ENCODE data around the gene DIP2C. TPM values are rescaled to one million over a fixed set of nuclear protein-coding genes. Genes with fewer than 3 reads are reported as not detected.

DIP2C gene
- total RNA-seq, 2 donors from 2014 or later: 12.3 to 41.8 TPM

GRCh38 chr10:409408-410040 lies 279.9 kb downstream of the DIP2C start:
- no peaks in the 10 kb centered on the region for H3K4me1 ChIP-seq (replicated peaks)
- TF ChIP-seq POLR2AphosphoS5 (IDR thresholded peaks at IDR 0.05): no peak
- TF ChIP-seq, protein P1, sequence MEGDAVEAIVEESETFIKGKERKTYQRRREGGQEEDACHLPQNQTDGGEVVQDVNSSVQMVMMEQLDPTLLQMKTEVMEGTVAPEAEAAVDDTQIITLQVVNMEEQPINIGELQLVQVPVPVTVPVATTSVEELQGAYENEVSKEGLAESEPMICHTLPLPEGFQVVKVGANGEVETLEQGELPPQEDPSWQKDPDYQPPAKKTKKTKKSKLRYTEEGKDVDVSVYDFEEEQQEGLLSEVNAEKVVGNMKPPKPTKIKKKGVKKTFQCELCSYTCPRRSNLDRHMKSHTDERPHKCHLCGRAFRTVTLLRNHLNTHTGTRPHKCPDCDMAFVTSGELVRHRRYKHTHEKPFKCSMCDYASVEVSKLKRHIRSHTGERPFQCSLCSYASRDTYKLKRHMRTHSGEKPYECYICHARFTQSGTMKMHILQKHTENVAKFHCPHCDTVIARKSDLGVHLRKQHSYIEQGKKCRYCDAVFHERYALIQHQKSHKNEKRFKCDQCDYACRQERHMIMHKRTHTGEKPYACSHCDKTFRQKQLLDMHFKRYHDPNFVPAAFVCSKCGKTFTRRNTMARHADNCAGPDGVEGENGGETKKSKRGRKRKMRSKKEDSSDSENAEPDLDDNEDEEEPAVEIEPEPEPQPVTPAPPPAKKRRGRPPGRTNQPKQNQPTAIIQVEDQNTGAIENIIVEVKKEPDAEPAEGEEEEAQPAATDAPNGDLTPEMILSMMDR (IDR thresholded peaks at IDR 0.05): no peak
- no peak for TF ChIP-seq POLR2A (IDR thresholded peaks at IDR 0.05)
- 82% methylated on average over 12 of the region's 12 CpGs for WGBS
- DNase-seq (ENCODE audit: low spot score): no peak
- intact Hi-C loops (cut with DNase I): no loop called here
- no peaks in the 10 kb centered on the region for H3K9me3 ChIP-seq
- H3K4me3 ChIP-seq: no peak overlapping the region
- no peaks in the 10 kb centered on the region for H3K27me3 ChIP-seq (replicated peaks; ENCODE audit: insufficient read depth)
- no peak overlapping the region for H3K27ac ChIP-seq
- no peaks in the 10 kb centered on the region for H3K36me3 ChIP-seq

DNA sequence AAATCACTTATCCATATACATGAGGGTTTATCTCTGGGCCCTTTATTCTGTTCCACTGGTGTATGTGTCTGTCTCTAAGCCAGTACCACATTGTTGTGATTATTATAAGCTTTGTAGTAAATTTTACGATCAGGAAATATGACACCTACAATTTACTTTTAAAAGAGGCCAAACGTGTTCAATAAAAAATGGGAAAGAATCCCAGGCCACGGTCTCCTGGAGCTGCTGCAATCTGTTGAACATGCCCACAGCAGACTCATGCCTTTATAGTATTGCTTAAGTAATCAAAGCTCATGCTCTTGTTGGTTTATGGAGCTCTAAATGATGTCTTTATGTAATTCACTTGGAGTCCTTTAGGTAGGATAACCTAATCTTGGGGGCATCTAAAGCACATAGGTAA lies 281.2 kb downstream of the DIP2C start:
- Histone ChIP-seq H3K36me3 (no peaks in the 10 kb centered on the region), H3K27ac (no peak overlapping the region), H3K4me3 (no peak overlapping the region), H3K4me1 (replicated peaks) (no peaks in the 10 kb centered on the region), H3K27me3 (replicated peaks; ENCODE audit: insufficient read depth) (no peaks in the 10 kb centered on the region), H3K9me3 (no peaks in the 10 kb centered on the region)
- peak; percentile 27 for DNase-seq (ENCODE audit: low spot score)
- TF ChIP-seq POLR2AphosphoS5 (IDR thresholded peaks at IDR 0.05) (peak; percentile 69), POLR2A (IDR thresholded peaks at IDR 0.05) (no peak)
- TF ChIP-seq, protein P1 (IDR thresholded peaks at IDR 0.05): no peak
- intact Hi-C loops (cut with DNase I): no loop called here
- 24% methylated on average over 3 of the region's 3 CpGs for WGBS

DNA sequence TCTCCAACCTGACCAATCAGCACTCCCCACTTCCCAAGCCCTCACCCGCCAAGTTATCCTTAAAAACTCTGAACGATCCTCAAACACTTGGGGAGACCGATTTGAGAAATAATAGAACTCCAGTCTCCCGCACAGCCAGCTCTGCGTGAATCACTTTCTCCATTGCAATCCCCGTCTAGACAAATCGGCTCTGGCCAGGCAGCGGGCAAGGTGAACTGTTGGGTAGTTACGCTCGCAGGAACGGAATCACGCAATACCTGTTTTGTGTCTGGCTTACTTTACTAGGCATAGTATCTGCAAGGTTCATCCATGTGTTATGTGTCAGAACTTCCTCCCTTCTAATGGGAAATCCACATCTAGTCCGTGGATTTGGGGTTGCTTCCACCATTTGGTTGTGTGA lies 282.5 kb downstream of the DIP2C start:
- H3K4me3 ChIP-seq: no peak overlapping the region
- H3K36me3 ChIP-seq: no peaks in the 10 kb centered on the region
- TF ChIP-seq POLR2A (IDR thresholded peaks at IDR 0.05) (no peak), POLR2AphosphoS5 (IDR thresholded peaks at IDR 0.05) (no peak)
- TF ChIP-seq, protein P1 (IDR thresholded peaks at IDR 0.05): no peak
- no peaks in the 10 kb centered on the region for H3K9me3 ChIP-seq
- WGBS: 97% methylated on average over 13 of the region's 13 CpGs
- no peaks in the 10 kb centered on the region for H3K27me3 ChIP-seq (replicated peaks; ENCODE audit: insufficient read depth)
- no peak overlapping the region for H3K27ac ChIP-seq
- intact Hi-C loops (cut with DNase I): no loop called here
- H3K4me1 ChIP-seq (replicated peaks): no peaks in the 10 kb centered on the region
- DNase-seq (ENCODE audit: low spot score): no peak

GRCh38 chr10:405648-406047 lies 283.8 kb downstream of the DIP2C start:
- no peaks in the 10 kb centered on the region for H3K27me3 ChIP-seq (replicated peaks; ENCODE audit: insufficient read depth)
- H3K9me3 ChIP-seq: no peaks in the 10 kb centered on the region
- TF ChIP-seq POLR2AphosphoS5 (IDR thresholded peaks at IDR 0.05) (no peak), POLR2A (IDR thresholded peaks at IDR 0.05) (no peak)
- TF ChIP-seq, protein P1 (IDR thresholded peaks at IDR 0.05): no peak
- H3K36me3 ChIP-seq: no peaks in the 10 kb centered on the region
- 81% methylated on average over 12 of the region's 12 CpGs for WGBS
- no peak overlapping the region for H3K4me3 ChIP-seq
- intact Hi-C loops (cut with DNase I): no loop called here
- no peak overlapping the region for H3K27ac ChIP-seq
- H3K4me1 ChIP-seq (replicated peaks): no peaks in the 10 kb centered on the region
- DNase-seq (ENCODE audit: low spot score): no peak

GRCh38 chr10:404991-405390 lies 284.5 kb downstream of the DIP2C start:
- no peak for DNase-seq (ENCODE audit: low spot score)

More at GRCh38 chr10:404991-405390, 284.5 kb downstream of the DIP2C start:
- H3K27me3 ChIP-seq (replicated peaks; ENCODE audit: insufficient read depth): no peaks in the 10 kb centered on the region
- no peaks in the 10 kb centered on the region for H3K4me1 ChIP-seq (replicated peaks)
- TF ChIP-seq POLR2AphosphoS5 (IDR thresholded peaks at IDR 0.05) (no peak), POLR2A (IDR thresholded peaks at IDR 0.05) (no peak)
- TF ChIP-seq, protein P1 (IDR thresholded peaks at IDR 0.05): no peak
- 98% methylated on average over 9 of the region's 9 CpGs for whole genome bisulfite sequencing
- H3K27ac ChIP-seq: no peak overlapping the region
- H3K4me3 ChIP-seq: no peak overlapping the region
- H3K9me3 ChIP-seq: no peaks in the 10 kb centered on the region
- intact Hi-C loops (cut with DNase I): no loop called here
- H3K36me3 ChIP-seq: no peaks in the 10 kb centered on the region

All from prostate gland (tissue), 2 donors.